ENCODE data around the gene LYPD4. TPM values are rescaled to one million over a fixed set of nuclear protein-coding genes. Genes with fewer than 3 reads are reported as not detected.

LYPD4 gene
- polyA plus RNA-seq, 1 donor (not counting 4 experiments of a cell fraction or from before 2014, with no cell fraction given) = not detected

DNA sequence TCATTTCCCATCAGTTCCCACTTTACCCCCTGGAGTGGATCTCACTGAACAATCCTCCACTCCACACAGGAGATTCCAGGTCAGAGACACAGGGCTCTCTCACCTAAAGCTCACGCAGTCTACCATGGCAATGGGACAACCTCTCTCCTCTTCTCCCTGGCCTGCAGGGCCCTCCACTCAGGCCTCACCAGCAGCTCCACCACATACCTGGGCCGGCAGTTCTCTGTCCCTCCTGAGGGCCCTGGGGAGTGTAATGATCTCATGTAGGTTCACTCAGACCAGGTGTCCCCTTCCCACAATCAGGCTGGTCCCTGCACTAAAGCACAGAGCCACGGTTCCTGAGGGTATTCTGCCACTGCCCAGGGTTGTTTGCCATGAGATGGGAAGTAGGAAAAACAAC, 32.5 kb downstream of the LYPD4 start:
- Histone ChIP-seq H3K79me2 (ENCODE audit: control insufficient read depth, insufficient read depth, low read length) (no peaks in the 10 kb centered on the region), H3K4me1 (ENCODE audit: control insufficient read depth, extremely low read depth, insufficient read depth, low read length) (no peaks in the 10 kb centered on the region), H3K4me2 (ENCODE audit: control insufficient read depth, extremely low read depth, insufficient read depth, low read depth, low read length) (no peak overlapping the region), H4K20me1 (ENCODE audit: control insufficient read depth, extremely low read depth, insufficient read depth, low read length) (no peaks in the 10 kb centered on the region), H3K27ac (ENCODE audit: control insufficient read depth, insufficient read depth, low read length) (no peak overlapping the region), H3K36me3 (ENCODE audit: control insufficient read depth in 2 of 2, extremely low read depth in 1 of 2, insufficient read depth in 2 of 2, low read length in 2 of 2) (no peaks in the 10 kb centered on the region), H3K4me3 (ENCODE audit: control insufficient read depth in 2 of 3, extremely low read depth in 1 of 3, insufficient read depth in 2 of 3, low read depth in 1 of 3, low read length in 3 of 3) (no peak overlapping the region), H3K9me3 (ENCODE audit: control insufficient read depth, low read depth, low read length) (no peaks in the 10 kb centered on the region), H3K9me1 (ENCODE audit: control insufficient read depth, extremely low read depth, insufficient read depth, low read length) (no peaks in the 10 kb centered on the region), H2AFZ (ENCODE audit: control insufficient read depth, low read length) (no peak overlapping the region), H3K9ac (ENCODE audit: control insufficient read depth, extremely low read depth, insufficient read depth, low read length) (no peak overlapping the region), H3K27me3 (ENCODE audit: control insufficient read depth, extremely low read depth, insufficient read depth, low read length) (peaks cover 6% of the 10 kb centered on the region)
- TF ChIP-seq EZH2 (IDR thresholded peaks at IDR 0.05; ENCODE audit: low read length) (no peak), CTCF (optimal IDR thresholded peaks at IDR 0.05 in 1 of 3, IDR thresholded peaks at IDR 0.05 in 1 of 3, conservative IDR thresholded peaks at IDR 0.05 in 1 of 3; ENCODE audit: extremely low read depth in 1 of 3, insufficient read depth in 2 of 3, low read length in 3 of 3) (no peak)
- dilution Hi-C loops (cut with MboI; ENCODE audit: extremely low pct_ligation_motif_present, low sequenced_read_pairs) = no loop called here
- FAIRE-seq (no peak), DNase-seq (ENCODE audit: low read depth, low spot score) (no peak)

DNA sequence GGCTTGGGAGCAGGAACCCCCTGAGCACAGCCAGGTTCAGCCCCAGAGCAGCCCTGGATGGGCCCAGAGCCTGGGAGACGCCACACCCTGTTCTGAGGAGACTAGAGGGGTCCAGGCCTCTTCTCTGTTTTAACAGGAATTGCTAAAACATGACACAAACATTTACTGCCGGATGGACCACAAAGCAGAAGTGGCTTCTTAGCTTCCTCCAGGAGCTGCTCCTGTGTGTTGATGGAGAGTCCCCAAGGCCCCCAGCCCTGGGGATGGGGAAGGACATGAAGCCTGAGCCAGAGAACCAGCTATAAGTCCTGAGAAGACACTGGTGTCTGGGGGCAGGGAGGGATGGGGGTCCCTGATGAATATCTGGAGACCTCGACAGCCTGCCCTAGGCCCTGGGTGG, 33.4 kb downstream of the LYPD4 start:
- FAIRE-seq = no peak
- Histone ChIP-seq H3K4me1 (ENCODE audit: control insufficient read depth, extremely low read depth, insufficient read depth, low read length) (no peaks in the 10 kb centered on the region), H3K27me3 (ENCODE audit: control insufficient read depth, extremely low read depth, insufficient read depth, low read length) (peaks cover 6% of the 10 kb centered on the region), H3K9me3 (ENCODE audit: control insufficient read depth, low read depth, low read length) (no peaks in the 10 kb centered on the region), H2AFZ (ENCODE audit: control insufficient read depth, low read length) (no peak overlapping the region), H3K4me3 (ENCODE audit: control insufficient read depth in 2 of 3, extremely low read depth in 1 of 3, insufficient read depth in 2 of 3, low read depth in 1 of 3, low read length in 3 of 3) (no peak overlapping the region), H3K4me2 (ENCODE audit: control insufficient read depth, extremely low read depth, insufficient read depth, low read depth, low read length) (no peak overlapping the region), H3K36me3 (ENCODE audit: control insufficient read depth in 2 of 2, extremely low read depth in 1 of 2, insufficient read depth in 2 of 2, low read length in 2 of 2) (no peaks in the 10 kb centered on the region), H3K9me1 (ENCODE audit: control insufficient read depth, extremely low read depth, insufficient read depth, low read length) (no peaks in the 10 kb centered on the region), H3K27ac (ENCODE audit: control insufficient read depth, insufficient read depth, low read length) (no peak overlapping the region), H3K9ac (ENCODE audit: control insufficient read depth, extremely low read depth, insufficient read depth, low read length) (no peak overlapping the region), H3K79me2 (ENCODE audit: control insufficient read depth, insufficient read depth, low read length) (no peaks in the 10 kb centered on the region), H4K20me1 (ENCODE audit: control insufficient read depth, extremely low read depth, insufficient read depth, low read length) (no peaks in the 10 kb centered on the region)
- no peak for DNase-seq (ENCODE audit: low read depth, low spot score)
- dilution Hi-C loops (cut with MboI; ENCODE audit: extremely low pct_ligation_motif_present, low sequenced_read_pairs) = no loop called here
- TF ChIP-seq EZH2 (IDR thresholded peaks at IDR 0.05; ENCODE audit: low read length) = no peak
- no peak for TF ChIP-seq CTCF (optimal IDR thresholded peaks at IDR 0.05 in 1 of 3, IDR thresholded peaks at IDR 0.05 in 1 of 3, conservative IDR thresholded peaks at IDR 0.05 in 1 of 3; ENCODE audit: extremely low read depth in 1 of 3, insufficient read depth in 2 of 3, low read length in 3 of 3)
